PC-3 (cell line): ENCODE data around the gene UBASH3A.

ENCODE experiments used
- EZH2phosphoT487 ChIP-seq: fragments of 300-600 bp; sonication (generic); IDR thresholded peaks from 2 replicates; pipeline ENCODE4 v1.6.1; 2018; ENCODE audit warnings: mild to moderate bottlenecking, antibody characterized with exemption, low read length, borderline replicate concordance
- TF ChIP-seq, protein P1 (sequence below): fragments of 300-600 bp; sonication (generic); conservative IDR thresholded peaks from 2 replicates; pipeline ENCODE4 v1.5.1; 2017; ENCODE audit warnings: antibody characterized with exemption, low read depth, mild to moderate bottlenecking, low read length

DNA sequence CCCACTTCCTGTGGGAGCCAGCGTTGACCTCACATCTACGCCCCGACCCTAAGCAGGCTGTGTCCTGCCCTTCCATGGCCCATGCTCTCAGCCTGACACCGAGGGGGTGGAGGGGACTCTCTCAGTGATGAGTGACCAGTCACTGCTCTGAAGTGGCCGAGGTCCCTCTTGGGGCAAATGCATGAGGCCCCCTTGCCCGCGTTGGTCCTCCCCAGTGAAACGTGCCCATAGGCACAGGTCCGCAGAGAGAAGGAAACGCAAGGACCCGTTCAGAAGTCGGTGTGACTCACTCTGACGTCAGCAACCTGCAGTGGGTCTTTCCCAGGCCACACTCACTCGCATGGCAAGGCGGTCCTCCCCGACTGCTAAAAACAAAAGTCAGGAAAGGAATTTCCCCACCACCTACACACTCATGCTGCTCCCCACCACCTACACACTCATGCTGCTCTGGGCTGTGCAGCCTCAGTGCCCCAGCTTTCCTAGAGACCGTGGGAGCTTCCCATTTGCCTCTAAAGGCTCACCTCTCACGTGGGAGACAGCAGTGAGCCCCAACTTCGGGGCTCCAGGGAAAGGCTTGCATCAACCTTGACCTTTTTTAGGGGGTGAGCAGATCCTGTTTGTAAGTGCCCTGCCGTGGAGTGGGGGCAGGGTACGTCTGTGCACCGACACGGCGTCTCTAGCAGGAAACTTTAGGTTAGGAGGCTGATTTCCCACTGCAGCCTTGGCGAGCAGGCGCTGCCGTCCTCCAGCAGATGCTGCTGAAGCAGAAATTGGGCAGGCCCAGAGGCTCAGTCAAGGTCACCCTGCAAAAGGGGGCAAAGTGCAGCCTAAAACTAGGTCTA lies 11.4 kb downstream of the UBASH3A start:
- TF ChIP-seq, protein P1, sequence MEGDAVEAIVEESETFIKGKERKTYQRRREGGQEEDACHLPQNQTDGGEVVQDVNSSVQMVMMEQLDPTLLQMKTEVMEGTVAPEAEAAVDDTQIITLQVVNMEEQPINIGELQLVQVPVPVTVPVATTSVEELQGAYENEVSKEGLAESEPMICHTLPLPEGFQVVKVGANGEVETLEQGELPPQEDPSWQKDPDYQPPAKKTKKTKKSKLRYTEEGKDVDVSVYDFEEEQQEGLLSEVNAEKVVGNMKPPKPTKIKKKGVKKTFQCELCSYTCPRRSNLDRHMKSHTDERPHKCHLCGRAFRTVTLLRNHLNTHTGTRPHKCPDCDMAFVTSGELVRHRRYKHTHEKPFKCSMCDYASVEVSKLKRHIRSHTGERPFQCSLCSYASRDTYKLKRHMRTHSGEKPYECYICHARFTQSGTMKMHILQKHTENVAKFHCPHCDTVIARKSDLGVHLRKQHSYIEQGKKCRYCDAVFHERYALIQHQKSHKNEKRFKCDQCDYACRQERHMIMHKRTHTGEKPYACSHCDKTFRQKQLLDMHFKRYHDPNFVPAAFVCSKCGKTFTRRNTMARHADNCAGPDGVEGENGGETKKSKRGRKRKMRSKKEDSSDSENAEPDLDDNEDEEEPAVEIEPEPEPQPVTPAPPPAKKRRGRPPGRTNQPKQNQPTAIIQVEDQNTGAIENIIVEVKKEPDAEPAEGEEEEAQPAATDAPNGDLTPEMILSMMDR: no peak
- TF ChIP-seq EZH2phosphoT487: no peak
